SK-N-SH (cell line): Measurements from ENCODE around the gene PHOSPHO1. TPM values are rescaled to one million over a fixed set of nuclear protein-coding genes. Genes with fewer than 3 reads are reported as not detected.

Experiments
- CTCF ChIA-PET: fragments of 300-600, 350-600 bp; formaldehyde crosslinking; extraction: SDS; loops from one replicate; lab custom pipeline; 2021; lab: Yijun Ruan, JAX
- POLR2A ChIA-PET: fragments of 350-600 bp; sonication (Branson Sonifier 250); formaldehyde crosslinking; extraction: SDS; loops from one replicate; lab custom pipeline; 2020; ENCODE audit warnings: antibody characterized with exemption, inconsistent platforms; lab: Yijun Ruan, JAX
- DNase-seq: peaks from one replicate; pipeline ENCODE4 v3.0.0; 2012
- H2AFZ ChIP-seq: fragments of 200-600 bp; sonication (generic); 2 replicates; pipeline ENCODE4 v1.8.1; 2016; ENCODE audit warnings: antibody characterized with exemption, mild to moderate bottlenecking, low read depth
- H3F3A ChIP-seq: fragments of 200-600 bp; sonication (generic); replicated peaks from 2 replicates; pipeline ENCODE3; 2016; ENCODE audit warnings: antibody characterized with exemption, mild to moderate bottlenecking; ENCODE audit not compliant: insufficient read depth
- H3K27ac ChIP-seq, 2 experiments: fragments of 200-500 bp in 1 of 2; fragments of 200-600 bp in 1 of 2; sonication (Bioruptor generic) in 1 of 2; sonication (generic), shearing (Covaris generic) in 1 of 2; 2 replicates each; pipeline versions ENCODE4 v1.5.1 to v1.6.1; 2014 to 2016; ENCODE audit warnings: low read depth in 2 of 2, inconsistent platforms in 1 of 2, low read length in 1 of 2, mild to moderate bottlenecking in 1 of 2, mixed read lengths in 1 of 2
- H3K27me3 ChIP-seq: fragments of 200-600 bp; sonication (generic), shearing (Covaris generic); 2 replicates; pipeline ENCODE4 v1.6.1; 2016; ENCODE audit warnings: mixed run types; ENCODE audit not compliant: insufficient read depth
- H3K36me3 ChIP-seq, 2 experiments: fragments of 200-500 bp in 1 of 2; fragments of 200-600 bp in 1 of 2; sonication (Bioruptor generic) in 1 of 2; sonication (generic) in 1 of 2; replicated peaks in 1 of 2; 2 replicates each; pipeline versions ENCODE3 to v1.5.1; 2014 to 2016; ENCODE audit warnings: low read length in 1 of 2, mild to moderate bottlenecking in 1 of 2; ENCODE audit not compliant: insufficient read depth in 2 of 2, control insufficient read depth in 1 of 2
- H3K4me1 ChIP-seq, 2 experiments: fragments of 200-500 bp in 1 of 2; fragments of 200-600 bp in 1 of 2; sonication (Bioruptor generic) in 1 of 2; sonication (generic), shearing (Covaris generic) in 1 of 2; 2 replicates each; pipeline versions ENCODE4 v1.5.1 to v1.6.1; 2014 to 2016; ENCODE audit warnings: low read depth in 1 of 2, low read length in 1 of 2, mixed run types in 1 of 2; ENCODE audit not compliant: insufficient read depth in 2 of 2, control insufficient read depth in 1 of 2
- H3K4me2 ChIP-seq: fragments of 200-600 bp; sonication (generic), shearing (Covaris generic); 2 replicates; pipeline ENCODE4 v1.6.1; 2017; ENCODE audit warnings: mixed run types
- H3K4me3 ChIP-seq, 2 experiments: fragments of 200-500 bp in 1 of 2; fragments of 200-600 bp in 1 of 2; sonication (Bioruptor generic) in 1 of 2; sonication (generic), shearing (Covaris generic) in 1 of 2; 2 replicates each; pipeline versions ENCODE4 v1.5.1 to v1.8.1; 2014 to 2016; ENCODE audit warnings: low read depth in 2 of 2, inconsistent platforms in 1 of 2, low read length in 1 of 2, mild to moderate bottlenecking in 1 of 2, mixed read lengths in 1 of 2, moderate library complexity in 1 of 2
- H3K79me2 ChIP-seq: fragments of 200-600 bp; sonication (generic); 2 replicates; pipeline ENCODE4 v1.8.1; 2017; ENCODE audit warnings: mild to moderate bottlenecking; ENCODE audit not compliant: insufficient read depth
- H3K9ac ChIP-seq: fragments of 200-600 bp; sonication (generic); 2 replicates; pipeline ENCODE4 v1.6.1; 2017; ENCODE audit warnings: mixed run types
- H3K9me2 ChIP-seq: fragments of 200-600 bp; sonication (generic); 2 replicates; pipeline ENCODE4 v1.6.1; 2017; ENCODE audit warnings: mixed run types
- H3K9me3 ChIP-seq: fragments of 200-600 bp; sonication (generic); 2 replicates; pipeline ENCODE4 v1.6.1; 2017; ENCODE audit warnings: mixed run types, mild to moderate bottlenecking, moderate library complexity
- H4K20me1 ChIP-seq: fragments of 200-600 bp; sonication (generic); 2 replicates; pipeline ENCODE4 v1.6.1; 2017; ENCODE audit warnings: mild to moderate bottlenecking, mixed run types; ENCODE audit not compliant: insufficient read depth
- CTCF ChIP-seq: fragments of 200-600 bp; sonication (generic); IDR thresholded peaks from 2 replicates; pipeline ENCODE4 v1.6.1; 2017; ENCODE audit warnings: antibody characterized with exemption, mild to moderate bottlenecking, moderate library complexity
- ELF1 ChIP-seq: IDR thresholded peaks from 2 replicates; pipeline ENCODE4 v1.4.0; 2012
- EZH2phosphoT487 ChIP-seq: fragments of 200-600 bp; sonication (generic); IDR thresholded peaks from 2 replicates; pipeline ENCODE4 v1.6.1; 2017; ENCODE audit warnings: low read depth, mixed run types, mild to moderate bottlenecking, antibody characterized with exemption, moderate library complexity, borderline replicate concordance
- FOSL2 ChIP-seq: IDR thresholded peaks from 2 replicates; pipeline ENCODE4 v1.4.0; 2012; ENCODE audit warnings: low read depth, mild to moderate bottlenecking, moderate library complexity, borderline replicate concordance
- GATA2 ChIP-seq: sonication (generic); formaldehyde crosslinking; IDR thresholded peaks from 2 replicates; pipeline ENCODE4 v1.5.0; 2020; ENCODE audit warnings: mild to moderate bottlenecking, missing genetic modification reagents
- JUND ChIP-seq: IDR thresholded peaks from 2 replicates; pipeline ENCODE4 v1.4.0; 2012
- MAX ChIP-seq: IDR thresholded peaks from 2 replicates; pipeline ENCODE4 v1.4.0; 2012; ENCODE audit warnings: low read depth
- MEF2A ChIP-seq: IDR thresholded peaks from 2 replicates; pipeline ENCODE4 v1.4.0; 2012; ENCODE audit warnings: low read depth, borderline replicate concordance
- POLR2AphosphoS5 ChIP-seq: IDR thresholded peaks from 2 replicates; pipeline ENCODE4 v1.6.1; 2012; ENCODE audit warnings: low read depth, low read length
- RCOR1 ChIP-seq: fragments of 150-350 bp; IDR thresholded peaks from 2 replicates; pipeline ENCODE4 v1.6.1; 2017; ENCODE audit warnings: antibody characterized with exemption, low read length
- REST ChIP-seq: IDR thresholded peaks from 2 replicates; pipeline ENCODE4 v1.6.1; 2012; ENCODE audit warnings: mild to moderate bottlenecking, low read depth, low read length, moderate library complexity
- RFX5 ChIP-seq: IDR thresholded peaks from 2 replicates; pipeline ENCODE4 v1.6.1; 2012; ENCODE audit warnings: mild to moderate bottlenecking, improper control_type of control experiment, low read length
- RXRA ChIP-seq: IDR thresholded peaks from 2 replicates; pipeline ENCODE4 v1.4.0; 2012; ENCODE audit warnings: low read depth, mild to moderate bottlenecking, borderline replicate concordance
- SIN3A ChIP-seq: IDR thresholded peaks from 2 replicates; pipeline ENCODE4 v1.6.1; 2012; ENCODE audit warnings: low read depth, mild to moderate bottlenecking, low read length, moderate library complexity, borderline replicate concordance
- TCF12 ChIP-seq: IDR thresholded peaks from 2 replicates; pipeline ENCODE4 v1.4.0; 2012
- YY1 ChIP-seq: IDR thresholded peaks from 2 replicates; pipeline ENCODE4 v1.4.0; 2012; ENCODE audit warnings: low read depth, mild to moderate bottlenecking
- ZBTB33 ChIP-seq: IDR thresholded peaks from 2 replicates; pipeline ENCODE4 v1.4.0; 2012; ENCODE audit warnings: low read depth, borderline replicate concordance
- WGBS: methylation state at CpG from one replicate; pipeline ENCODE4 v1.1.6; 2017; ENCODE audit warnings: low lambda C conversion rate; 5-methylcytosine and 5-hydroxymethylcytosine counted together
- polyA plus RNA-seq, 3 experiments: library from polyadenylated mRNA; depleted of rRNA; stranded (reverse); fragments of >200 nt; gene quantifications; 2 replicates each; pipeline ENCODE4 v1.2.3, GENCODE V29; 2012
- TF ChIP-seq, protein P1 (sequence below): IDR thresholded peaks from 2 replicates; pipeline ENCODE4 v1.4.0; 2012; ENCODE audit warnings: low read depth, borderline replicate concordance
- TF ChIP-seq, protein P2 (sequence below): fragments of 150-350 bp; IDR thresholded peaks from 2 replicates; pipeline ENCODE4 v1.6.1; 2017; ENCODE audit warnings: antibody characterized with exemption, low read length, low read depth, borderline replicate concordance
- TF ChIP-seq, protein P3 (sequence below): fragments of 150-350 bp; IDR thresholded peaks from 2 replicates; pipeline ENCODE4 v1.6.1; 2016; ENCODE audit warnings: mild to moderate bottlenecking, low read depth, low read length

Gene PHOSPHO1
- polyA plus RNA-seq, 1 of the 3 experiments (the other 2 are of a cell fraction), result not detected

DNA sequence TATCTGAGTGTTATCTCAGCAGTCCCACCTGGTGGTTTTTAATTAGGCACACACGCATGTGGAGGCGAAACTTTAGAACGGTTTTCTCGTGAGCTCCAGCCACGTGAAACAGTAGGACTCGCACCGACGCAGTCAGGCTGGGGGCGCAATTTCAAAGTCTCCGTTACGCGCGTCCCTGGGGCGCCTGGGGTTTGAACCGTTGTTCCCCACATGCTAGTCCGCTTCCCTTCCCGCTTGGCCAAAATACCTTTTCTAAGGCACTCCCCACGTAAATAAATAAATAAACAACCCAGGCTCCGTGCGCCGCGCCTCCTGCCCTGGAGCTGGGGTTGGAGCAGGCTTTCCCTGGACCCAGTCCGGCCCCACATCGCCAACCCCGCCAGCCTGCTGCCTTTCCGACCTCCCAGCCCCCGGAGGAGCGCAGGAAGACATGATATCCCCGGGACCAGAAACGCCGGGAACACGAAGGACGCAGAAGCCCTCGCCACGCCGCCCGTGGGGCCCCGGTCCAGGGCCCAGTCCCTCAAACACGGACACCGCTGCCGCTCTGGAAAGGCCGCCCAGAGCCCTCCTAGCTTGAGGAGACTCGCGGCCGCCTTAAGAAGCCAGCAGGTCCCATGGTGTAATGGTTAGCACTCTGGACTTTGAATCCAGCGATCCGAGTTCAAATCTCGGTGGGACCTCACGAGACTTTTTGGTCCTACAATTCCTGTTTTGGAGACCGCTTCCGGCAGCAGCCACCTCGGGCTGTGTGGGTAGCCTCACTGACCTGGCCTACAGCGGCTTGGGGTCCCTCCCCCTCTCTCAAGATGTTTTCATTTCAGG is 38.5 kb downstream of the PHOSPHO1 start:
- ChIA-PET POLR2A (no interaction called here), CTCF (interaction anchor here (0.6 to 8.6 kb wide), 15 partner anchors 10 to 378 kb away, joined by 3 to 77 read pairs (median 4); partner anchors contain the start of gene PHOSPHO1)
- Histone ChIP-seq H3K27ac (peak overlapping the region; percentile 90 to 94), H3K27me3 (no peaks in the 10 kb centered on the region; the same call in 1 of the 2 replicates), H3K36me3 (no peaks in the 10 kb centered on the region), H3K79me2 (no peaks in the 10 kb centered on the region), H3K9ac (peak overlapping the region; percentile 79), H2AFZ (peak overlapping the region; percentile 92), H3K9me3 (no peaks in the 10 kb centered on the region), H4K20me1 (no peaks in the 10 kb centered on the region), H3K9me2 (no peaks in the 10 kb centered on the region), H3K4me2 (peak overlapping the region; percentile 74), H3K4me3 (peak overlapping the region; percentile 64 to 77), H3F3A (peaks cover 21% of the 10 kb centered on the region), H3K4me1 (peaks cover 0 to 3% of the 10 kb centered on the region in 2 experiments; a peak in 2 of 4 replicates)
- under 1% methylated on average over 48 of the region's 53 CpGs for WGBS
- peak; percentile 88 for DNase-seq
- TF ChIP-seq ELF1 (peak; percentile 76), MAX (peak; percentile 100), RXRA (peak; percentile 44; the same call in 1 of the 2 replicates), CTCF (peak; percentile 55), RCOR1 (peak; percentile 59), SIN3A (peak; percentile 74; the same call in 1 of the 2 replicates), EZH2phosphoT487 (no peak), TCF12 (peak; percentile 15; the same call in 1 of the 2 replicates), ZBTB33 (peak; percentile 69; the same call in 1 of the 2 replicates), GATA2 (CRISPR knock-in tag) (no peak; the same call in 1 of the 2 replicates), RFX5 (no peak), REST (peak; percentile 43; the same call in 1 of the 2 replicates), YY1 (peak; percentile 74), JUND (no peak), POLR2AphosphoS5 (peak; percentile 38; the same call in 1 of the 2 replicates), MEF2A (no peak), FOSL2 (peak; percentile 90)
- TF ChIP-seq, protein P1, sequence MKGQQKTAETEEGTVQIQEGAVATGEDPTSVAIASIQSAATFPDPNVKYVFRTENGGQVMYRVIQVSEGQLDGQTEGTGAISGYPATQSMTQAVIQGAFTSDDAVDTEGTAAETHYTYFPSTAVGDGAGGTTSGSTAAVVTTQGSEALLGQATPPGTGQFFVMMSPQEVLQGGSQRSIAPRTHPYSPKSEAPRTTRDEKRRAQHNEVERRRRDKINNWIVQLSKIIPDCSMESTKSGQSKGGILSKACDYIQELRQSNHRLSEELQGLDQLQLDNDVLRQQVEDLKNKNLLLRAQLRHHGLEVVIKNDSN, result peak; percentile 50; the same call in 1 of the 2 replicates
- TF ChIP-seq, protein P2, sequence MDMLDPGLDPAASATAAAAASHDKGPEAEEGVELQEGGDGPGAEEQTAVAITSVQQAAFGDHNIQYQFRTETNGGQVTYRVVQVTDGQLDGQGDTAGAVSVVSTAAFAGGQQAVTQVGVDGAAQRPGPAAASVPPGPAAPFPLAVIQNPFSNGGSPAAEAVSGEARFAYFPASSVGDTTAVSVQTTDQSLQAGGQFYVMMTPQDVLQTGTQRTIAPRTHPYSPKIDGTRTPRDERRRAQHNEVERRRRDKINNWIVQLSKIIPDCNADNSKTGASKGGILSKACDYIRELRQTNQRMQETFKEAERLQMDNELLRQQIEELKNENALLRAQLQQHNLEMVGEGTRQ, result no peak
- TF ChIP-seq, protein P3, sequence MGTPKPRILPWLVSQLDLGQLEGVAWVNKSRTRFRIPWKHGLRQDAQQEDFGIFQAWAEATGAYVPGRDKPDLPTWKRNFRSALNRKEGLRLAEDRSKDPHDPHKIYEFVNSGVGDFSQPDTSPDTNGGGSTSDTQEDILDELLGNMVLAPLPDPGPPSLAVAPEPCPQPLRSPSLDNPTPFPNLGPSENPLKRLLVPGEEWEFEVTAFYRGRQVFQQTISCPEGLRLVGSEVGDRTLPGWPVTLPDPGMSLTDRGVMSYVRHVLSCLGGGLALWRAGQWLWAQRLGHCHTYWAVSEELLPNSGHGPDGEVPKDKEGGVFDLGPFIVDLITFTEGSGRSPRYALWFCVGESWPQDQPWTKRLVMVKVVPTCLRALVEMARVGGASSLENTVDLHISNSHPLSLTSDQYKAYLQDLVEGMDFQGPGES, result no peak
